ENCODE data around the gene TOR4A. TPM values are rescaled to one million over a fixed set of nuclear protein-coding genes. Genes with fewer than 3 reads are reported as not detected.

The TOR4A gene
- total and polyA plus RNA-seq, 10 of the 15 experiments (the other 5 are each of a cell fraction or from before 2014, with no cell fraction given), result 2.0 to 19.9 (median 3.7) TPM

- no peak for TF ChIP-seq ASH2L (IDR thresholded peaks at IDR 0.05; ENCODE audit: borderline replicate concordance, low read depth)
- TF ChIP-seq IRF5 (IDR thresholded peaks at IDR 0.05; ENCODE audit: borderline replicate concordance), result no peak
- TF ChIP-seq BHLHE40 (IDR thresholded peaks at IDR 0.05; ENCODE audit: borderline replicate concordance in 1 of 2, low read depth in 2 of 2, low read length in 1 of 2), result 0 out of 4 replicates have a peak, but pooled peaks of 1 of the 2 experiments have one; percentile 20
These were observed 3.2 kb downstream of the TOR4A start (continued) for GRCh38 chr9:137280474-137281344.

GRCh38 chr9:137281345-137282116 is 4.0 kb downstream of the TOR4A start:
- Histone ChIP-seq H2AFZ (ENCODE audit: control insufficient read depth, low read depth, low read length) (no peak overlapping the region), H3K9me3 (replicated peaks; ENCODE audit: control insufficient read depth, insufficient read depth, low read length) (no peaks in the 10 kb centered on the region), H3K79me2 (ENCODE audit: control insufficient read depth, insufficient read depth, low read length) (peaks cover 19% of the 10 kb centered on the region), H3K4me1 (ENCODE audit: control insufficient read depth, insufficient read depth, low read length) (peaks cover 24% of the 10 kb centered on the region), H3K9ac (ENCODE audit: control insufficient read depth, insufficient read depth, low read length) (no peak overlapping the region), H4K20me1 (ENCODE audit: control insufficient read depth, insufficient read depth) (no peaks in the 10 kb centered on the region), H3K36me3 (ENCODE audit: control insufficient read depth in 2 of 2, insufficient read depth in 2 of 2, low read length in 1 of 2) (no peaks in the 10 kb centered on the region; a peak in 3 of 4 replicates), H3K4me3 (no peak overlapping the region), H3K27me3 (replicated peaks in 1 of 2; ENCODE audit: control insufficient read depth in 2 of 2, insufficient read depth in 2 of 2, low read length in 1 of 2) (no peaks in the 10 kb centered on the region), H3K4me2 (ENCODE audit: control insufficient read depth, insufficient read depth) (peak overlapping the region; percentile 44; the same call in 1 of the 2 replicates), H3K27ac (ENCODE audit: control insufficient read depth, insufficient read depth) (no peak overlapping the region)
- ATAC-seq, result no peak
- RAD21 ChIA-PET (ENCODE audit: unreplicated experiment), result no interaction called here
- intact Hi-C loops (cut with micrococcal nuclease; ENCODE audit: unreplicated experiment) (no loop called here), in situ Hi-C loops (cut with MboI) (no loop called here)
- no peak for FAIRE-seq
- WGBS (ENCODE audit: insufficient coverage, insufficient replicate concordance, low lambda C conversion rate, missing lambda C conversion rate), result 97% methylated on average over 36 of the region's 39 CpGs
- CTCF ChIA-PET, result interaction anchor here (0.7 to 2.0 kb wide), 2 partner anchors 41 to 45 kb away, joined by 3 to 14 read pairs; partner anchors contain the start of gene TUBB4B
- BruUV-seq (replicated peaks), result no TSS peak
- SMC1A ChIA-PET (ENCODE audit: uncharacterized antibody, unreplicated experiment), result interaction anchor here (0.6 kb wide), 1 partner anchor 80 kb away, joined by 5 read pairs; no protein-coding TSS in a partner anchor
- POLR2A ChIA-PET, result interaction anchor here (0.7 kb wide), 1 partner anchor 125 kb away, joined by 4 read pairs; no protein-coding TSS in a partner anchor
- DNase-seq (ENCODE audit: low read depth, low spot score), result no peak
- TF ChIP-seq CHD2 (IDR thresholded peaks at IDR 0.05; ENCODE audit: borderline replicate concordance, low read depth, low read length) (no peak), FOXK2 (IDR thresholded peaks at IDR 0.05) (no peak), CEBPB (IDR thresholded peaks at IDR 0.05; ENCODE audit: borderline replicate concordance in 1 of 2, low read depth in 2 of 2, low read length in 2 of 2) (no peak), CREM (IDR thresholded peaks at IDR 0.05; ENCODE audit: low read depth) (no peak), BRCA1 (IDR thresholded peaks at IDR 0.05; ENCODE audit: low read depth, low read length) (no peak), ELK1 (IDR thresholded peaks at IDR 0.05; ENCODE audit: low read depth, low read length) (no peak), RCOR1 (conservative IDR thresholded peaks at IDR 0.05; ENCODE audit: low read depth, low read length) (no peak), POU2F2 (IDR thresholded peaks at IDR 0.05; ENCODE audit: borderline replicate concordance, low read depth, low read length) (no peak), ZNF687 (IDR thresholded peaks at IDR 0.05) (no peak), RUNX3 (IDR thresholded peaks at IDR 0.05; ENCODE audit: low read length) (no peak)

Measured in GM12878 (cell line).